ENCODE results near the gene HSDL1.

HSDL1 gene

GRCh38 chr16:84109598-84110335 lies 35.2 kb downstream of the HSDL1 start:
- DNase-seq (ENCODE audit: low spot score) = no peak
- in situ Hi-C loops (cut with MboI; ENCODE audit: low sequenced_read_pairs, unreplicated experiment) = no loop called here
- no peak for TF ChIP-seq CTCF (IDR thresholded peaks at IDR 0.05; ENCODE audit: borderline replicate concordance, control extremely low read depth, extremely low read depth, insufficient read depth, missing control alignments)

- no peak for TF ChIP-seq CTCF (IDR thresholded peaks at IDR 0.05; ENCODE audit: borderline replicate concordance, control extremely low read depth, extremely low read depth, insufficient read depth, missing control alignments)
- in situ Hi-C loops (cut with MboI; ENCODE audit: low sequenced_read_pairs, unreplicated experiment) = no loop called here
These were observed 37.1 kb downstream of the HSDL1 start for GRCh38 chr16:84107921-84108320.

GRCh38 chr16:84105948-84106740 lies 38.8 kb downstream of the HSDL1 start:
- TF ChIP-seq CTCF (IDR thresholded peaks at IDR 0.05; ENCODE audit: borderline replicate concordance, control extremely low read depth, extremely low read depth, insufficient read depth, missing control alignments) = no peak
- no peak for DNase-seq (ENCODE audit: low spot score)
- in situ Hi-C loops (cut with MboI; ENCODE audit: low sequenced_read_pairs, unreplicated experiment) = no loop called here

More at GRCh38 chr16:84107921-84108320, 37.1 kb downstream of the HSDL1 start:
- no peak for DNase-seq (ENCODE audit: low spot score)

- in situ Hi-C loops (cut with MboI; ENCODE audit: low sequenced_read_pairs, unreplicated experiment) = no loop called here
These were observed 39.6 kb downstream of the HSDL1 start for GRCh38 chr16:84105301-84105815.

GRCh38 chr16:84104231-84104630 lies 40.7 kb downstream of the HSDL1 start:
- TF ChIP-seq CTCF (IDR thresholded peaks at IDR 0.05; ENCODE audit: borderline replicate concordance, control extremely low read depth, extremely low read depth, insufficient read depth, missing control alignments) = no peak
- DNase-seq (ENCODE audit: low spot score) = no peak
- in situ Hi-C loops (cut with MboI; ENCODE audit: low sequenced_read_pairs, unreplicated experiment) = no loop called here

More at GRCh38 chr16:84105301-84105815, 39.6 kb downstream of the HSDL1 start:
- no peak for DNase-seq (ENCODE audit: low spot score)
- TF ChIP-seq CTCF (IDR thresholded peaks at IDR 0.05; ENCODE audit: borderline replicate concordance, control extremely low read depth, extremely low read depth, insufficient read depth, missing control alignments) = no peak

GRCh38 chr16:84103678-84104077 lies 41.3 kb downstream of the HSDL1 start:
- no peak for DNase-seq (ENCODE audit: low spot score)
- TF ChIP-seq CTCF (IDR thresholded peaks at IDR 0.05; ENCODE audit: borderline replicate concordance, control extremely low read depth, extremely low read depth, insufficient read depth, missing control alignments) = no peak
- in situ Hi-C loops (cut with MboI; ENCODE audit: low sequenced_read_pairs, unreplicated experiment) = no loop called here
